ENCODE results near the gene S100P.

Gene S100P

GRCh38 chr4:6694177-6694901 is 661 bp downstream of the S100P start:
- Histone ChIP-seq H3K27ac (peak overlapping the region in 17 of 21 experiments; percentile 18 to 94 (median 59)), H3K4me3 (peak overlapping the region in 1 of 7 experiments; percentile 23)

- H3K27ac ChIP-seq = peak overlapping the region in 20 of 21 experiments; percentile 50 to 94 (median 74)
Observed at GRCh38 chr4:6695660-6696610, 2.3 kb downstream of the S100P start.

GRCh38 chr4:6696611-6697010 is 2.9 kb downstream of the S100P start:
- Histone ChIP-seq H3K27ac (peak overlapping the region in 20 of 21 experiments; percentile 17 to 94 (median 74)), H3K4me3 (no peak overlapping the region)

More at GRCh38 chr4:6695660-6696610, 2.3 kb downstream of the S100P start:
- peak overlapping the region in 1 of 7 experiments; percentile 6 for H3K4me3 ChIP-seq

GRCh38 chr4:6697131-6697530 is 3.5 kb downstream of the S100P start:
- H3K27ac ChIP-seq = peak overlapping the region in 20 of 21 experiments; percentile 17 to 94 (median 74)
- H3K4me3 ChIP-seq = no peak overlapping the region

- peak overlapping the region in 2 of 21 experiments; percentile 63 to 78 for H3K27ac ChIP-seq
- H3K4me3 ChIP-seq = no peak overlapping the region
Observed at GRCh38 chr4:6699388-6699787, 5.7 kb downstream of the S100P start.

- Histone ChIP-seq H3K27ac (peak overlapping the region in 2 of 21 experiments; percentile 63 to 78), H3K4me3 (no peak overlapping the region)
Observed at GRCh38 chr4:6699903-6700302, 6.2 kb downstream of the S100P start.

GRCh38 chr4:6701371-6701770 is 7.7 kb downstream of the S100P start:
- Histone ChIP-seq H3K27ac (no peak overlapping the region), H3K4me3 (no peak overlapping the region)

GRCh38 chr4:6702761-6703160 is 9.1 kb downstream of the S100P start:
- H3K27ac ChIP-seq = no peak overlapping the region
- no peak overlapping the region for H3K4me3 ChIP-seq

- Histone ChIP-seq H3K4me3 (no peak overlapping the region), H3K27ac (no peak overlapping the region)
Observed at GRCh38 chr4:6703786-6704185, 10.1 kb downstream of the S100P start.

- no peak overlapping the region for H3K27ac ChIP-seq
- H3K4me3 ChIP-seq = no peak overlapping the region
Observed at GRCh38 chr4:6705646-6706045, 12.0 kb downstream of the S100P start.

- Histone ChIP-seq H3K4me3 (no peak overlapping the region), H3K27ac (no peak overlapping the region)
Observed at GRCh38 chr4:6706173-6706572, 12.5 kb downstream of the S100P start.

- Histone ChIP-seq H3K27ac (peak within 1 kb of the TSS in 20 of 21 experiments; percentile 26 to 92 (median 80)), H3K4me3 (peak within 1 kb of the TSS; percentile 57 to 85 (median 68))
Observed at GRCh38 chr4:6709230-6710114, 15.8 kb downstream of the S100P start, which contains the start of gene MRFAP1L1. Gene MRFAP1L1, minus strand, starts transcription at chr4:6709865. Its CDS starts 236 bp downstream, at chr4:6709629.

- Histone ChIP-seq H3K4me3 (peak overlapping the region; percentile 57 to 85 (median 68)), H3K27ac (peak overlapping the region in 18 of 21 experiments; percentile 34 to 92 (median 79))
Observed at GRCh38 chr4:6710282-6710681, 16.6 kb downstream of the S100P start.

GRCh38 chr4:6710996-6711395 is 17.3 kb downstream of the S100P start:
- Histone ChIP-seq H3K27ac (no peak overlapping the region), H3K4me3 (no peak overlapping the region)

- H3K27ac ChIP-seq = peak overlapping the region in 2 of 21 experiments; percentile 84 to 93
- no peak overlapping the region for H3K4me3 ChIP-seq
Observed at GRCh38 chr4:6714954-6715353, 21.3 kb downstream of the S100P start.

- Histone ChIP-seq H3K27ac (peak overlapping the region in 18 of 21 experiments; percentile 58 to 96 (median 92)), H3K4me3 (peak overlapping the region; percentile 55 to 85 (median 78))
Observed at GRCh38 chr4:6715704-6716017, 22.0 kb downstream of the S100P start.

- Histone ChIP-seq H3K27ac (peak within 1 kb of the TSS; percentile 58 to 96 (median 91)), H3K4me3 (peak within 1 kb of the TSS; percentile 55 to 85 (median 78))
Observed at GRCh38 chr4:6716018-6716911, 22.6 kb downstream of the S100P start, which contains the start of gene BLOC1S4. Gene BLOC1S4, plus strand, starts transcription at chr4:6716174. Its CDS starts 36 bp downstream, at chr4:6716210.
